Liver (tissue), 9 donors: ENCODE data around the gene NCK1. TPM values are rescaled to one million over a fixed set of nuclear protein-coding genes. Genes with fewer than 3 reads are reported as not detected.

Experiments used
- DNase-seq: peaks from one replicate; pipeline ENCODE4 v3.0.0-alpha.2; 2017; ENCODE audit warnings: low spot score
- H3K27ac ChIP-seq, 2 donors: one replicate each; pipeline ENCODE4 v1.7.0; 2013; ENCODE audit warnings: inconsistent platforms in 2 of 2, low read length in 2 of 2, control low read depth in 1 of 2, low read depth in 1 of 2, mild to moderate bottlenecking in 1 of 2
- H3K27me3 ChIP-seq, 4 donors: one replicate each; pipeline versions ENCODE4 v1.6.1 to v1.7.0; 2013; ENCODE audit warnings: low read length in 3 of 4, inconsistent platforms in 1 of 4, mild to moderate bottlenecking in 1 of 4, moderate library complexity in 1 of 4; ENCODE audit not compliant: control insufficient read depth in 4 of 4, insufficient read depth in 4 of 4
- H3K36me3 ChIP-seq, 4 donors: one replicate each; pipeline versions ENCODE4 v1.6.1 to v1.7.0; 2013; ENCODE audit warnings: low read length in 3 of 4, mild to moderate bottlenecking in 3 of 4, low read depth in 1 of 4, moderate library complexity in 1 of 4; ENCODE audit not compliant: control insufficient read depth in 4 of 4, insufficient read depth in 3 of 4
- H3K4me1 ChIP-seq, 4 donors: one replicate each; pipeline versions ENCODE4 v1.6.1 to v1.7.0; 2013; ENCODE audit warnings: low read length in 3 of 4, mild to moderate bottlenecking in 3 of 4, moderate library complexity in 1 of 4; ENCODE audit not compliant: control insufficient read depth in 4 of 4, insufficient read depth in 4 of 4
- H3K4me3 ChIP-seq, 3 donors: one replicate each; pipeline versions ENCODE4 v1.6.1 to v1.7.0; 2013; ENCODE audit warnings: low read length in 3 of 3, control low read depth in 1 of 3, low read depth in 1 of 3, mild to moderate bottlenecking in 1 of 3
- H3K9ac ChIP-seq, 2 donors: one replicate each; pipeline ENCODE4 v1.7.0; 2013; ENCODE audit warnings: low read length in 2 of 2, mild to moderate bottlenecking in 2 of 2, moderate library complexity in 2 of 2, control low read depth in 1 of 2, low read depth in 1 of 2
- H3K9me3 ChIP-seq, 4 donors: one replicate each; pipeline versions ENCODE4 v1.6.1 to v1.7.0; 2013; ENCODE audit warnings: low read length in 3 of 4; ENCODE audit not compliant: control insufficient read depth in 4 of 4
- EGR1 ChIP-seq, 2 donors: IDR thresholded peaks; 2 replicates each; pipeline ENCODE4 v1.6.1; 2016 to 2018; ENCODE audit warnings: antibody characterized with exemption in 2 of 2, low read depth in 2 of 2
- FOXA1 ChIP-seq: IDR thresholded peaks from 2 replicates; pipeline ENCODE4 v1.6.1; 2016; ENCODE audit warnings: antibody characterized with exemption
- FOXA2 ChIP-seq: IDR thresholded peaks from 2 replicates; pipeline ENCODE4 v1.6.1; 2016; ENCODE audit warnings: antibody characterized with exemption
- GABPA ChIP-seq, 2 donors: IDR thresholded peaks in 1 of 2; conservative IDR thresholded peaks in 1 of 2; 2 replicates each; pipeline ENCODE4 v1.6.1; 2016; ENCODE audit warnings: antibody characterized with exemption in 2 of 2, mild to moderate bottlenecking in 1 of 2, moderate library complexity in 1 of 2
- HNF4A ChIP-seq, 2 donors: conservative IDR thresholded peaks; 2 replicates each; pipeline ENCODE4 v1.6.1; 2016; ENCODE audit warnings: antibody characterized with exemption in 2 of 2, mild to moderate bottlenecking in 2 of 2
- HNF4G ChIP-seq: IDR thresholded peaks from 2 replicates; pipeline ENCODE4 v1.6.1; 2016; ENCODE audit warnings: antibody characterized with exemption
- JUND ChIP-seq, 2 donors: IDR thresholded peaks; 2 replicates each; pipeline ENCODE4 v1.6.1; 2016; ENCODE audit warnings: antibody characterized with exemption in 2 of 2
- MAX ChIP-seq: IDR thresholded peaks from 2 replicates; pipeline ENCODE4 v1.6.1; 2016; ENCODE audit warnings: antibody characterized with exemption
- NR2F2 ChIP-seq: IDR thresholded peaks from 2 replicates; pipeline ENCODE4 v1.6.1; 2016; ENCODE audit warnings: antibody characterized with exemption
- REST ChIP-seq: IDR thresholded peaks from 2 replicates; pipeline ENCODE4 v1.6.1; 2016; ENCODE audit warnings: antibody characterized with exemption, mild to moderate bottlenecking
- RXRA ChIP-seq, 2 donors: IDR thresholded peaks; 2 replicates each; pipeline ENCODE4 v1.6.1; 2017 to 2018; ENCODE audit warnings: antibody characterized with exemption in 2 of 2, mild to moderate bottlenecking in 1 of 2
- SP1 ChIP-seq: IDR thresholded peaks from 2 replicates; pipeline ENCODE4 v1.6.1; 2018; ENCODE audit warnings: antibody characterized with exemption, mild to moderate bottlenecking
- TAF1 ChIP-seq: conservative IDR thresholded peaks from 2 replicates; pipeline ENCODE4 v1.6.1; 2016; ENCODE audit warnings: antibody characterized with exemption, mild to moderate bottlenecking
- YY1 ChIP-seq: IDR thresholded peaks from 2 replicates; pipeline ENCODE4 v1.6.1; 2016; ENCODE audit warnings: antibody characterized with exemption, mild to moderate bottlenecking
- ZBTB33 ChIP-seq: IDR thresholded peaks from 2 replicates; pipeline ENCODE4 v1.6.1; 2016; ENCODE audit warnings: antibody characterized with exemption
- WGBS: extraction: QIAGEN DNeasy Blood & Tissue Kit; methylation state at CpG from one replicate; pipeline ENCODE4 v1.1.7; 2013; 5-methylcytosine and 5-hydroxymethylcytosine counted together
- polyA plus RNA-seq, 2 donors: library from polyadenylated mRNA; stranded (reverse) in 1 of 2; unstranded in 1 of 2; fragments of 200-250 nt in 1 of 2; fragments of >200 nt in 1 of 2; fragmentation: Nextera tagmentation in 1 of 2; extraction: Ambion mirVana in 1 of 2; gene quantifications; one replicate each; pipeline versions ENCODE4 v1.2.1 to v1.2.3, GENCODE V29; 2013 to 2015
- total RNA-seq, 2 donors: library from RNA; depleted of rRNA; stranded (reverse); fragments of >200 nt; gene quantifications; one replicate each; pipeline ENCODE4 v1.2.3, GENCODE V29; 2014
- donor health status: healthy.
- donor health status: healthy.
- donor health status: healthy.
- donor health status: healthy.
- donor health status: healthy.

The NCK1 gene
- total and polyA plus RNA-seq, 4 donors, result 13.7 to 35.8 (median 19.4) TPM

GRCh38 chr3:136954251-136954650, 92.2 kb downstream of the NCK1 start:
- Histone ChIP-seq H3K27ac (no peak overlapping the region), H3K4me3 (no peak overlapping the region), H3K4me1 (peaks cover 0 to 15% (median 5%) of the 10 kb centered on the region in 4 donors), H3K9ac (no peak overlapping the region), H3K36me3 (no peaks in the 10 kb centered on the region), H3K9me3 (no peaks in the 10 kb centered on the region), H3K27me3 (no peaks in the 10 kb centered on the region)
- no peak for TF ChIP-seq FOXA1
- no peak for TF ChIP-seq HNF4A (conservative IDR thresholded peaks at IDR 0.05)
- no peak for TF ChIP-seq TAF1
- no peak for TF ChIP-seq MAX
- TF ChIP-seq RXRA (IDR thresholded peaks at IDR 0.05), result peak; percentile 9 to 40
- DNase-seq, result no peak
- 89% methylated on average over 2 of the region's 2 CpGs for WGBS

- TF ChIP-seq REST (no peak), NR2F2 (no peak), ZBTB33 (no peak), SP1 (no peak), EGR1 (IDR thresholded peaks at IDR 0.05; ENCODE audit: low read depth in 2 of 2) (no peak)
- H3K9ac ChIP-seq, result no peak overlapping the region
- no peak overlapping the region for H3K27ac ChIP-seq
- no peak for DNase-seq
- no peaks in the 10 kb centered on the region for H3K27me3 ChIP-seq
- no peaks in the 10 kb centered on the region for H3K9me3 ChIP-seq
- WGBS, result 73% methylated on average over 4 of the region's 4 CpGs
- H3K4me3 ChIP-seq, result no peak overlapping the region
- H3K4me1 ChIP-seq, result peaks cover 0 to 15% (median 5%) of the 10 kb centered on the region in 4 donors
- no peaks in the 10 kb centered on the region for H3K36me3 ChIP-seq
These were observed 93.2 kb downstream of the NCK1 start for GRCh38 chr3:136954980-136955780.

GRCh38 chr3:136955813-136956212, 93.8 kb downstream of the NCK1 start:
- 62% methylated on average over 2 of the region's 2 CpGs for WGBS
- DNase-seq, result no peak
- H3K36me3 ChIP-seq, result no peaks in the 10 kb centered on the region
- no peaks in the 10 kb centered on the region for H3K9me3 ChIP-seq
- no peak overlapping the region for H3K9ac ChIP-seq
- no peaks in the 10 kb centered on the region for H3K27me3 ChIP-seq
- H3K4me1 ChIP-seq, result peaks cover 0 to 15% (median 5%) of the 10 kb centered on the region in 4 donors
- H3K4me3 ChIP-seq, result no peak overlapping the region
- H3K27ac ChIP-seq, result no peak overlapping the region
- TF ChIP-seq EGR1 (IDR thresholded peaks at IDR 0.05; ENCODE audit: low read depth in 2 of 2), result no peak
- TF ChIP-seq YY1, result no peak
- peak; percentile 81 to 83 for TF ChIP-seq HNF4A (conservative IDR thresholded peaks at IDR 0.05)
- TF ChIP-seq HNF4G, result no peak
- no peak for TF ChIP-seq FOXA2
- peak in 1 of 2 donors; percentile 49 for TF ChIP-seq JUND (IDR thresholded peaks at IDR 0.05)
- TF ChIP-seq REST, result no peak
- TF ChIP-seq ZBTB33, result no peak
- no peak for TF ChIP-seq FOXA1
- no peak for TF ChIP-seq GABPA (IDR thresholded peaks at IDR 0.05 in 1 of 2, conservative IDR thresholded peaks at IDR 0.05 in 1 of 2)
- TF ChIP-seq SP1, result no peak
- TF ChIP-seq NR2F2, result no peak
